ENCODE data around the gene SMPD1. TPM values are rescaled to one million over a fixed set of nuclear protein-coding genes. Genes with fewer than 3 reads are reported as not detected.

SMPD1 gene
- total RNA-seq, 1 experiment from 2014 or later, result 2.8 TPM

DNA sequence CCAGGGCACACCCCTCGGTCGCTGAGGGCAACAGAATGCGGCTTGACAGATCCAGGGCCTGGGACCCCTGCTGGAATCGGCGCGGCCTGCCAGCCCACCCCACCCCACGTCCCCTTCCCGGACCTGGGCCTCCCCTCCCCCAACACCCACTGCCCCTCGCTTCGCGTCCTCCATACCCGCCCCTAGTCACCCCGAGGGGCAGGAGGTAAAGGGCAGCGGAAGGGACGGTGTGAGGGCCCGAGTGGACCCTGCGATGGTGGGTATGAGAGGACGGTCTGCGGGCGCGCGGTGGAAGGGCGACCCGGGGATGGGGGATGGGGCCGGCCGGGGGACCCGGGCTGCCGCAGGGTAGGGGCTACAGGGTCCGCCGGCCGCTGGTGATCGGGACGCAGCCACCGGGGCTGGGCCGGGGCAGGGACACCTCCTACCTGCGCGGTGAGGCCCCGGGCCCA, 28.3 kb downstream of the SMPD1 start:
- no peak for TF ChIP-seq EZH2phosphoT487 (IDR thresholded peaks at IDR 0.05; ENCODE audit: borderline replicate concordance)
- TF ChIP-seq MAX (IDR thresholded peaks at IDR 0.05), result no peak
- no peak for TF ChIP-seq ZBTB33 (IDR thresholded peaks at IDR 0.05; ENCODE audit: extremely low read depth, insufficient replicate concordance, low read length)
- TF ChIP-seq ZNF274 (IDR thresholded peaks at IDR 0.05; ENCODE audit: low read depth, low read length), result no peak
- TF ChIP-seq ZFX (IDR thresholded peaks at IDR 0.05), result no peak
- TF ChIP-seq JUND (IDR thresholded peaks at IDR 0.05), result no peak
- no peak for TF ChIP-seq EZH2 (IDR thresholded peaks at IDR 0.05)
- TF ChIP-seq RAD21 (IDR thresholded peaks at IDR 0.05; ENCODE audit: low read depth), result no peak
- no peak for TF ChIP-seq FOSL1 (IDR thresholded peaks at IDR 0.05; ENCODE audit: low read depth)
- no peak for TF ChIP-seq ELF1 (IDR thresholded peaks at IDR 0.05; ENCODE audit: borderline replicate concordance, low read depth)
- no peak for TF ChIP-seq CEBPB (IDR thresholded peaks at IDR 0.05; ENCODE audit: low read depth)
- TF ChIP-seq, protein P1, sequence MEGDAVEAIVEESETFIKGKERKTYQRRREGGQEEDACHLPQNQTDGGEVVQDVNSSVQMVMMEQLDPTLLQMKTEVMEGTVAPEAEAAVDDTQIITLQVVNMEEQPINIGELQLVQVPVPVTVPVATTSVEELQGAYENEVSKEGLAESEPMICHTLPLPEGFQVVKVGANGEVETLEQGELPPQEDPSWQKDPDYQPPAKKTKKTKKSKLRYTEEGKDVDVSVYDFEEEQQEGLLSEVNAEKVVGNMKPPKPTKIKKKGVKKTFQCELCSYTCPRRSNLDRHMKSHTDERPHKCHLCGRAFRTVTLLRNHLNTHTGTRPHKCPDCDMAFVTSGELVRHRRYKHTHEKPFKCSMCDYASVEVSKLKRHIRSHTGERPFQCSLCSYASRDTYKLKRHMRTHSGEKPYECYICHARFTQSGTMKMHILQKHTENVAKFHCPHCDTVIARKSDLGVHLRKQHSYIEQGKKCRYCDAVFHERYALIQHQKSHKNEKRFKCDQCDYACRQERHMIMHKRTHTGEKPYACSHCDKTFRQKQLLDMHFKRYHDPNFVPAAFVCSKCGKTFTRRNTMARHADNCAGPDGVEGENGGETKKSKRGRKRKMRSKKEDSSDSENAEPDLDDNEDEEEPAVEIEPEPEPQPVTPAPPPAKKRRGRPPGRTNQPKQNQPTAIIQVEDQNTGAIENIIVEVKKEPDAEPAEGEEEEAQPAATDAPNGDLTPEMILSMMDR (IDR thresholded peaks at IDR 0.05 in 2 of 3, conservative IDR thresholded peaks at IDR 0.05 in 1 of 3; ENCODE audit: borderline replicate concordance in 1 of 3, insufficient read depth in 1 of 3, low read depth in 2 of 3, low read length in 2 of 3), result no peak
- no peak for TF ChIP-seq ATF3 (IDR thresholded peaks at IDR 0.05)
- no peak for TF ChIP-seq TCF7L2 (IDR thresholded peaks at IDR 0.05; ENCODE audit: borderline replicate concordance, extremely low read depth, insufficient read depth, insufficient read length)
- TF ChIP-seq SP1 (IDR thresholded peaks at IDR 0.05; ENCODE audit: low read depth), result no peak
- TF ChIP-seq POLR2A (IDR thresholded peaks at IDR 0.05; ENCODE audit: borderline replicate concordance, extremely low read depth, insufficient read depth, insufficient read length), result no peak
- no peak for TF ChIP-seq CBX3 (IDR thresholded peaks at IDR 0.05; ENCODE audit: low read depth)
- no peak for TF ChIP-seq EGR1 (IDR thresholded peaks at IDR 0.05; ENCODE audit: low read depth)
- no peak for TF ChIP-seq SIN3A (IDR thresholded peaks at IDR 0.05; ENCODE audit: low read depth)
- TF ChIP-seq YY1 (IDR thresholded peaks at IDR 0.05; ENCODE audit: extremely low read depth, insufficient replicate concordance, low read depth, low read length), result no peak
- RAD21 ChIA-PET (ENCODE audit: low non-redundant PET in 1 of 2, low total read pairs in 2 of 2, uncharacterized antibody in 2 of 2, unreplicated experiment in 2 of 2), result interaction anchor here in 1 of 2 experiments (1.2 kb wide), 1 partner anchor 39 kb away, joined by 3 read pairs; no protein-coding TSS in a partner anchor
- Histone ChIP-seq H3K27me3 (ENCODE audit: insufficient read depth, low read length) (peaks cover 3% of the 10 kb centered on the region), H2AFZ (ENCODE audit: low read depth, low read length, poor library complexity, severe bottlenecking) (no peak overlapping the region), H3K4me3 (replicated peaks in 1 of 2; ENCODE audit: low read depth in 1 of 2, low read length in 2 of 2) (peak overlapping the region; percentile 47 to 72), H3K36me3 (ENCODE audit: control insufficient read depth in 1 of 2, insufficient read depth in 2 of 2, low read length in 2 of 2) (no peaks in the 10 kb centered on the region), H3K4me2 (ENCODE audit: low read length) (peak overlapping the region; percentile 71), H3K79me2 (ENCODE audit: insufficient read depth, low read length) (no peaks in the 10 kb centered on the region), H3K9ac (ENCODE audit: low read length) (peak overlapping the region; percentile 67), H3K9me3 (ENCODE audit: control insufficient read depth in 1 of 2, insufficient read depth in 1 of 2, low read depth in 1 of 2, low read length in 2 of 2) (no peaks in the 10 kb centered on the region), H4K20me1 (ENCODE audit: insufficient read depth) (no peaks in the 10 kb centered on the region), H3K9me2 (ENCODE audit: insufficient read depth) (no peaks in the 10 kb centered on the region), H3K4me1 (ENCODE audit: control insufficient read depth in 1 of 2, insufficient read depth in 2 of 2, low read length in 2 of 2) (peaks cover 3 to 5% of the 10 kb centered on the region in 2 experiments; a peak in 2 of 4 replicates), H3K27ac (ENCODE audit: low read depth, low read length) (no peak overlapping the region; the same call in 1 of the 2 replicates)
- no TSS peak for BruUV-seq (replicated peaks)
- POLR2A ChIA-PET, result interaction anchor here (0.9 to 1.6 kb wide), 3 partner anchors 11 to 63 kb away, joined by 3 to 5 read pairs (median 5); partner anchors contain the start of genes ARFIP2 and TIMM10B
- CTCF ChIA-PET, result interaction anchor here (1.0 to 1.9 kb wide), 6 partner anchors 11 to 65 kb away, joined by 3 to 7 read pairs (median 6); no protein-coding TSS in a partner anchor
- ATAC-seq, result no peak
- DNase-seq (ENCODE audit: low read depth, low spot score), result no peak
- intact Hi-C loops (cut with micrococcal nuclease), result no loop called here

Data from HCT116 (cell line).